Measurements from ENCODE around the gene LGR6.

GRCh38 chr1:202259705-202260104, 66.1 kb downstream of the LGR6 start:
- TF ChIP-seq CTCF (IDR thresholded peaks at IDR 0.05) (no peak), POLR2A (IDR thresholded peaks at IDR 0.05) (no peak)

Data from testis (tissue), 2 donors.